CD4-positive, alpha-beta T cell treated with Interleukin-21 for 1 hour (primary cell): ENCODE data around the gene GPC5.

ENCODE experiments used
- DNase-seq: peaks from one replicate; pipeline ENCODE4 v3.0.0-alpha.2; 2020

The GPC5 gene

GRCh38 chr13:92297971-92298942 lies 899.8 kb downstream of the GPC5 start:
- no peak for DNase-seq

GRCh38 chr13:92300651-92301050 lies 902.2 kb downstream of the GPC5 start:
- DNase-seq, result no peak

- no peak for DNase-seq
Observed at GRCh38 chr13:92303428-92303827, 905.0 kb downstream of the GPC5 start.

- no peak for DNase-seq
Observed at GRCh38 chr13:92307752-92308151, 909.3 kb downstream of the GPC5 start.

GRCh38 chr13:92312823-92313222 lies 914.4 kb downstream of the GPC5 start:
- no peak for DNase-seq

GRCh38 chr13:92313382-92313781 lies 915.0 kb downstream of the GPC5 start:
- no peak for DNase-seq

GRCh38 chr13:92315265-92315664 lies 916.8 kb downstream of the GPC5 start:
- no peak for DNase-seq

- DNase-seq, result no peak
Observed at GRCh38 chr13:92316030-92316429, 917.6 kb downstream of the GPC5 start.

- no peak for DNase-seq
Observed at GRCh38 chr13:92317066-92317465, 918.6 kb downstream of the GPC5 start.

- no peak for DNase-seq
Observed at GRCh38 chr13:92320323-92320722, 921.9 kb downstream of the GPC5 start.

- no peak for DNase-seq
Observed at GRCh38 chr13:92321174-92321573, 922.8 kb downstream of the GPC5 start.

GRCh38 chr13:92345627-92346026 lies 947.2 kb downstream of the GPC5 start:
- no peak for DNase-seq

- DNase-seq, result no peak
Observed at GRCh38 chr13:92346046-92346445, 947.6 kb downstream of the GPC5 start.

GRCh38 chr13:92354583-92354982 lies 956.2 kb downstream of the GPC5 start:
- DNase-seq, result no peak

GRCh38 chr13:92355213-92355612 lies 956.8 kb downstream of the GPC5 start:
- DNase-seq, result no peak

GRCh38 chr13:92362717-92363116 lies 964.3 kb downstream of the GPC5 start:
- no peak for DNase-seq

GRCh38 chr13:92365904-92366303 lies 967.5 kb downstream of the GPC5 start:
- no peak for DNase-seq

GRCh38 chr13:92377396-92377795 lies 979.0 kb downstream of the GPC5 start:
- no peak for DNase-seq

- no peak for DNase-seq
Observed at GRCh38 chr13:92379371-92379770, 981.0 kb downstream of the GPC5 start.

- no peak for DNase-seq
Observed at GRCh38 chr13:92384410-92384809, 986.0 kb downstream of the GPC5 start.

GRCh38 chr13:92387245-92387644 lies 988.8 kb downstream of the GPC5 start:
- DNase-seq, result no peak

- DNase-seq, result no peak
Observed at GRCh38 chr13:92390217-92390616, 991.8 kb downstream of the GPC5 start.

GRCh38 chr13:92403606-92404005 lies 1005.2 kb downstream of the GPC5 start:
- no peak for DNase-seq

- DNase-seq, result no peak
Observed at GRCh38 chr13:92407858-92408257, 1009.4 kb downstream of the GPC5 start.

- DNase-seq, result no peak
Observed at GRCh38 chr13:92412481-92412880, 1014.1 kb downstream of the GPC5 start.
